Measurements from ENCODE around the gene MPZL1. TPM values are rescaled to one million over a fixed set of nuclear protein-coding genes. Genes with fewer than 3 reads are reported as not detected.

MPZL1 gene
- total and polyA plus RNA-seq, 2 of the 8 experiments (the other 6 are each of a cell fraction or from before 2014, with no cell fraction given), result 37.8 to 120 TPM

DNA sequence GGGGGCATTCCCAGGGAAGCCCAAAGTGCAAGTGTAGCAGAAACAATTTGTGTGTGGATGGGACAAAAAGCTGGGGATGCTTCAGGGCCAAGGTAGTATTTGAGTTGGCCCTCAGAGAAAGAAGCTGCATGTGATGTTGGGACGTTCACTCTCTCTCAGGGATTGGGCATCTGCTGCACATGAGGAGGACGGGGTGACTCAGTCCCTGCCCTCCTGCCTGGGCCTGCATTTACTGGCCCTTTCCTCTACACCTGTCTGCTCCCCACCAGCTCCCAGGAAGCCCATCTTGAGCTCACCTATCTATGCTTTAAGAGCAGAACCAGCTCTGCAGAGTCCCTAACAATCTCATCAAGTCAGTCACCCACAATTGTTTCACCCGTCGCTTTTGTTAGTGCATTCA is 23.5 kb upstream of the MPZL1 start:
- ChIA-PET POLR2A (ENCODE audit: partially characterized antibody) (interaction anchor here (0.7 kb wide), 1 partner anchor 380 kb away, joined by 3 read pairs; no protein-coding TSS in a partner anchor), CTCF (ENCODE audit: partially characterized antibody) (interaction anchor here (1.1 to 2.1 kb wide), 7 partner anchors 10 to 165 kb away, joined by 3 to 24 read pairs (median 3); no protein-coding TSS in a partner anchor)
- H3K4me2 ChIP-seq (ENCODE audit: insufficient read depth in 1 of 2, low read depth in 2 of 2, low read length in 2 of 2), result no peak overlapping the region
- no peak overlapping the region for H3K23ac ChIP-seq (ENCODE audit: insufficient read length)
- H2BK5ac ChIP-seq (ENCODE audit: low read depth, low read length), result no peak overlapping the region
- no peak overlapping the region for H3K18ac ChIP-seq (ENCODE audit: extremely low read depth, low read length)
- no peak for DNase-seq (ENCODE audit: low read depth in 1 of 2, low spot score in 2 of 2)
- H2BK12ac ChIP-seq (ENCODE audit: low read depth, low read length), result no peak overlapping the region
- H2BK120ac ChIP-seq (replicated peaks; ENCODE audit: low read depth, low read length), result no peak overlapping the region
- no peak overlapping the region for H2AK5ac ChIP-seq (ENCODE audit: low read depth, low read length)
- no peak overlapping the region for H4K91ac ChIP-seq (replicated peaks; ENCODE audit: insufficient read length, low read length)
- H3K9ac ChIP-seq (replicated peaks in 1 of 4; ENCODE audit: extremely low read depth in 1 of 4, low read depth in 3 of 4, low read length in 3 of 4), result no peak overlapping the region
- H3K4ac ChIP-seq (replicated peaks; ENCODE audit: insufficient read length, low read depth, low read length), result no peak overlapping the region
- H2BK15ac ChIP-seq (ENCODE audit: low read length), result no peak overlapping the region
- no peaks in the 10 kb centered on the region for H3K79me2 ChIP-seq (ENCODE audit: control insufficient read depth in 1 of 2, insufficient read depth in 2 of 2, low read length in 2 of 2)
- H3K14ac ChIP-seq (ENCODE audit: insufficient read length), result no peak overlapping the region
- H4K20me1 ChIP-seq (replicated peaks in 1 of 2; ENCODE audit: control insufficient read depth in 1 of 2, insufficient read depth in 2 of 2, low read length in 2 of 2), result no peaks in the 10 kb centered on the region
- no peak overlapping the region for H4K8ac ChIP-seq (ENCODE audit: extremely low read depth, insufficient read depth, low read length)
- FAIRE-seq, result no peak
- H2AFZ ChIP-seq (ENCODE audit: low read length), result no peak overlapping the region
- no peaks in the 10 kb centered on the region for H3K36me3 ChIP-seq (ENCODE audit: control insufficient read depth in 2 of 4, insufficient read depth in 4 of 4, low read length in 3 of 4)
- whole genome bisulfite sequencing, 2 experiments (ENCODE audit: extremely low coverage in 1 of 2, insufficient coverage in 1 of 2, insufficient read length in 1 of 2, insufficient replicate concordance in 2 of 2, low coverage in 1 of 2, low lambda C conversion rate in 2 of 2, missing lambda C conversion rate in 1 of 2), result 88% methylated on average over 4 of the region's 4 CpGs; no CpG with 5 or more reads in 1 of the 2 experiments
- H3K27ac ChIP-seq (ENCODE audit: low read depth, low read length), result no peak overlapping the region
- no peaks in the 10 kb centered on the region; a peak in 1 of 7 replicates for H3K4me1 ChIP-seq (replicated peaks in 1 of 4; ENCODE audit: control insufficient read depth in 3 of 4, insufficient read depth in 4 of 4, low read length in 3 of 4)
- no peak overlapping the region for H2BK20ac ChIP-seq (ENCODE audit: low read length)
- no peak overlapping the region for H4K5ac ChIP-seq (ENCODE audit: insufficient read length, low read depth, low read length)
- H3K9me3 ChIP-seq (ENCODE audit: insufficient read depth in 2 of 2, low read depth in 1 of 2, low read length in 1 of 2), result no peaks in the 10 kb centered on the region
- H3K4me3 ChIP-seq (ENCODE audit: extremely low read depth in 1 of 4, insufficient read depth in 2 of 4, low read depth in 3 of 4, low read length in 4 of 4), result no peak overlapping the region
- H3K56ac ChIP-seq (replicated peaks; ENCODE audit: insufficient read length, low read depth, low read length), result no peak overlapping the region
- H3K79me1 ChIP-seq (ENCODE audit: low read depth, low read length), result no peaks in the 10 kb centered on the region
- H3K23me2 ChIP-seq (ENCODE audit: low read depth, low read length), result no peaks in the 10 kb centered on the region
- no peaks in the 10 kb centered on the region; a peak in 1 of 7 replicates for H3K27me3 ChIP-seq (replicated peaks in 1 of 4; ENCODE audit: control insufficient read depth in 3 of 4, extremely low read depth in 1 of 4, insufficient read depth in 3 of 4, low read length in 3 of 4)
- no peak for TF ChIP-seq RFX5 (IDR thresholded peaks at IDR 0.05; ENCODE audit: borderline replicate concordance, low read depth, low read length)
- no peak for TF ChIP-seq SAP30 (IDR thresholded peaks at IDR 0.05; ENCODE audit: insufficient read depth, insufficient replicate concordance, low read length)
- TF ChIP-seq EZH2 (IDR thresholded peaks at IDR 0.05; ENCODE audit: low read depth, low read length, severe bottlenecking), result no peak
- TF ChIP-seq CHD2 (IDR thresholded peaks at IDR 0.05; ENCODE audit: low read length), result no peak
